HG03097 (cell line): Measurements from ENCODE around the gene HIGD1C.

Experiments used
- ATAC-seq: cut with Tn5 transposase; IDR thresholded peaks from one replicate; pipeline ENCODE4 v1.9.1; 2021; ENCODE audit not compliant: unreplicated experiment, low FRiP score

HIGD1C gene

GRCh38 chr12:50981319-50982239, 29.2 kb downstream of the HIGD1C start:
- no peak for ATAC-seq

- no peak for ATAC-seq
Measured at GRCh38 chr12:50984586-50985298, 32.4 kb downstream of the HIGD1C start.

- no peak for ATAC-seq
Measured at GRCh38 chr12:50985322-50985721, 33.0 kb downstream of the HIGD1C start.

GRCh38 chr12:50986966-50987737, 34.8 kb downstream of the HIGD1C start:
- ATAC-seq: no peak

GRCh38 chr12:50988051-50988450, 35.7 kb downstream of the HIGD1C start:
- no peak for ATAC-seq

- ATAC-seq: no peak
Measured at GRCh38 chr12:50988871-50989270, 36.5 kb downstream of the HIGD1C start.

- no peak for ATAC-seq
Measured at GRCh38 chr12:50990147-50990727, 37.9 kb downstream of the HIGD1C start.

GRCh38 chr12:50990791-50991190, 38.4 kb downstream of the HIGD1C start:
- no peak for ATAC-seq

GRCh38 chr12:50991291-50991690, 38.9 kb downstream of the HIGD1C start:
- ATAC-seq: no peak

GRCh38 chr12:50992819-50993218, 40.5 kb downstream of the HIGD1C start:
- ATAC-seq: no peak

GRCh38 chr12:50999093-50999492, 46.7 kb downstream of the HIGD1C start:
- no peak for ATAC-seq

GRCh38 chr12:51000245-51000644, 47.9 kb downstream of the HIGD1C start:
- no peak for ATAC-seq

- no peak for ATAC-seq
Measured at GRCh38 chr12:51001799-51002198, 49.5 kb downstream of the HIGD1C start.

GRCh38 chr12:51004504-51004903, 52.2 kb downstream of the HIGD1C start:
- ATAC-seq: no peak

- no peak for ATAC-seq
Measured at GRCh38 chr12:51005030-51005429, 52.7 kb downstream of the HIGD1C start.

GRCh38 chr12:51005671-51006070, 53.3 kb downstream of the HIGD1C start:
- ATAC-seq: no peak

- ATAC-seq: no peak
Measured at GRCh38 chr12:51008329-51009055, 56.1 kb downstream of the HIGD1C start.

- ATAC-seq: no peak
Measured at GRCh38 chr12:51009056-51009440, 56.7 kb downstream of the HIGD1C start.

- no peak for ATAC-seq
Measured at GRCh38 chr12:51011955-51012354, 59.6 kb downstream of the HIGD1C start.
